Astrocyte of the cerebellum (primary cell): ENCODE data around the gene CPED1.

Experiments
- DNase-seq: peaks from one replicate; pipeline ENCODE4 v3.0.0-alpha.2; 2011; ENCODE audit warnings: low read depth
- H3K4me3 ChIP-seq: 2 replicates; pipeline ENCODE4 v1.5.1; 2011; ENCODE audit warnings: mild to moderate bottlenecking, low read depth, low read length, moderate library complexity
- in situ Hi-C: cut with HindIII; loops from 2 replicates; pipeline ENCODE4 v1.10.0; 2017; ENCODE audit warnings: low sequenced_read_pairs
- TF ChIP-seq, protein P1 (sequence below): IDR thresholded peaks from 2 replicates; pipeline ENCODE4 v1.5.1; 2012; ENCODE audit warnings: low read length, low read depth, moderate library complexity, mild to moderate bottlenecking; ENCODE audit errors: missing control alignments

Gene CPED1

DNA sequence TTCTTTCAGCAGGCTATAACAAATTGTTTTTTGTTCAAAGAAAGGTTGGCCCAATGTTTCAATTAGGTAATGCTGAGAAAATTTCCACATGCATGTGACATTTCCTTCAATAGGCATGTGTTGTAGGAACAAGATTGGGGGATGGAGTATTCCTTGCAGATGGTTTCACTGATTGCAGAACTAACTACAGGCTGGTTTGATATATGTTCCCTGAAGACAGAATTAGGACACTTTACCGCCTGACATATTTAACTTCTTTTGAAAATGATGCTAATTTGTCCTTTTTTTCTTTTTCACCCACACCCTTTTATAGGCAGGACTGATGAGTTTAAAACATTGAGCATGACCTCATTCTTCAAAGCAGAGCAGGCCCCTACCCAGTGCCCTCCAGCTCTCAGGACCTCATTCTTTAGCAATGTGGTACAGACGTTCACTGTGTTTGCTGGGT lies 163.3 kb downstream of the CPED1 start:
- TF ChIP-seq, protein P1, sequence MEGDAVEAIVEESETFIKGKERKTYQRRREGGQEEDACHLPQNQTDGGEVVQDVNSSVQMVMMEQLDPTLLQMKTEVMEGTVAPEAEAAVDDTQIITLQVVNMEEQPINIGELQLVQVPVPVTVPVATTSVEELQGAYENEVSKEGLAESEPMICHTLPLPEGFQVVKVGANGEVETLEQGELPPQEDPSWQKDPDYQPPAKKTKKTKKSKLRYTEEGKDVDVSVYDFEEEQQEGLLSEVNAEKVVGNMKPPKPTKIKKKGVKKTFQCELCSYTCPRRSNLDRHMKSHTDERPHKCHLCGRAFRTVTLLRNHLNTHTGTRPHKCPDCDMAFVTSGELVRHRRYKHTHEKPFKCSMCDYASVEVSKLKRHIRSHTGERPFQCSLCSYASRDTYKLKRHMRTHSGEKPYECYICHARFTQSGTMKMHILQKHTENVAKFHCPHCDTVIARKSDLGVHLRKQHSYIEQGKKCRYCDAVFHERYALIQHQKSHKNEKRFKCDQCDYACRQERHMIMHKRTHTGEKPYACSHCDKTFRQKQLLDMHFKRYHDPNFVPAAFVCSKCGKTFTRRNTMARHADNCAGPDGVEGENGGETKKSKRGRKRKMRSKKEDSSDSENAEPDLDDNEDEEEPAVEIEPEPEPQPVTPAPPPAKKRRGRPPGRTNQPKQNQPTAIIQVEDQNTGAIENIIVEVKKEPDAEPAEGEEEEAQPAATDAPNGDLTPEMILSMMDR = no peak
- H3K4me3 ChIP-seq = no peak overlapping the region
- in situ Hi-C loops = no loop called here
- DNase-seq = no peak

DNA sequence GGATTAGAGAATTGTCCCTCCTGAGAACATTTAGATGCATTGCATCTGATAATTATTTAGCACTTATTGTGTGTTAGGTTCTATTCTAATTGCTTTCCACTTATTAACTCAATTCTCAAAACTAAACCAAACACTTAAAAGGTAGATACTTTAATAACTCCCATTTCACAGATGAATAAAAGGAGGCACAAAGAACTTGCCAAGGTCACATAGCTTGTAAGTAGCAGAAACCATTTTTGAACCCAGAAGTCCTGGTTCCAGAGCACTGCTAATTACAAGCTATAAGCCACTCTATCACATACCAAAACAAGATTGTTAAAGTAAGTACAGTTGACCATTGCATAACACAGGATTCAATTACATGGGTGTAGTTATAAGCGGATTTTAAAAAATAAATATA lies 164.9 kb downstream of the CPED1 start:
- H3K4me3 ChIP-seq = no peak overlapping the region
- DNase-seq = no peak
- TF ChIP-seq, protein P1 = no peak
- in situ Hi-C loops = no loop called here

DNA sequence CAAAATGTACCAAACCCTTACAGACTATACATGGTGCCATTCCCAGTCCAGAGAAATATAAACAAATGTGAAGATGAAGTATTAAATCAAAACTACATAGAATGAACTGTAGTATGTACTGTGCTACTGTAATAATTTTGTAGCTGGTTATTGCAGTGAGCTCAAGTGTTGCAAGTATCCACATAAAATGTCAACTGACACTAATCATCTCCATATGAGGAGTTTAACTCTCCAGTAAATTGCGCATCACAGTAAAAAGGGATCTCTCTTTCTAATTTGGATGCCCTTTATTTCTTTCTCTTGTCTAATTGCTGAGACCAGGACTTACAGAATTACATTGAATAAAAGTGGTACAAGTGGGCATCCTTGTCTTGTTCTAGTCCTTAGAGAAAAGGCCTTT lies 165.5 kb downstream of the CPED1 start:
- H3K4me3 ChIP-seq = no peak overlapping the region
- TF ChIP-seq, protein P1 = no peak
- DNase-seq = no peak
- in situ Hi-C loops = no loop called here

DNA sequence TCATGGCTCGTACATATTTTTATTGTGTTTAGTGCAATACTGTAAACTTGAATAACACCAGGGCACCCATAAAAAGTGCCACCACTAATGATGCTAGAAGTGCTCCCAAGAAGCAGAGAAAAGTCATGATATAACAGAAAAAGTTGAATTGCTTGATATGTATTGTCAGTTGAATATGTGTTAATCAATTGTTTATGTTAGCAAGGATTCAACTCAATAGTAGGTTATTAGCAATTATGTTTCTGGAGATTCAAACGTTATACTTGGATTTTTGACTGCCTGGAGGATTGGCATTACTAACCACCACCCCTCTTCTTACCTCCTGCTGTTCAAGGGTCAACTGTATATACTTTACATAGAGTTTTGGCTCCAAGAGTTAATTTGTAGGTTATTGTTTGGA lies 168.3 kb downstream of the CPED1 start:
- in situ Hi-C loops = no loop called here
- H3K4me3 ChIP-seq = no peak overlapping the region
- TF ChIP-seq, protein P1 = no peak

DNA sequence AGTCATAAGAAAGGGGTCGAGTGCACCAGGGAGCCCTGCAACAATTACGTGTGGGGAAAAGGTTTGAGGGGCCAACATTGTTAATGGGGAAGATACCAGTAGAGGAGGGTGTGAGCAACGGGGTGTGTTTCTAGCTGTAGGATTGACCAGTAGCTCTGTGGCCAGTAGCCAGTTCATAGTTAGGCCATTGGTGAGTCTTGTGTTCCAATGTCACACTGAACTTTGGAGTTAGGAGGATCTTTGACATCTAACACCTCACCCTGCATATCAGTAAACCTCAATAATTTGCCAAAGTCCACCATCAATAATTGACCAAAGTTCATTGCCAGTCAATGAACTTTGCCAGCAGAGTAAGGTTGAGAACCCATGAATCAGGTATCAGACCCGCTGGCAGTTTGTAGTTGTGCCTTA lies 168.8 kb downstream of the CPED1 start:
- in situ Hi-C loops = no loop called here
- TF ChIP-seq, protein P1 = no peak

More for the DNA sequence above, 168.3 kb downstream of the CPED1 start:
- no peak for DNase-seq

DNA sequence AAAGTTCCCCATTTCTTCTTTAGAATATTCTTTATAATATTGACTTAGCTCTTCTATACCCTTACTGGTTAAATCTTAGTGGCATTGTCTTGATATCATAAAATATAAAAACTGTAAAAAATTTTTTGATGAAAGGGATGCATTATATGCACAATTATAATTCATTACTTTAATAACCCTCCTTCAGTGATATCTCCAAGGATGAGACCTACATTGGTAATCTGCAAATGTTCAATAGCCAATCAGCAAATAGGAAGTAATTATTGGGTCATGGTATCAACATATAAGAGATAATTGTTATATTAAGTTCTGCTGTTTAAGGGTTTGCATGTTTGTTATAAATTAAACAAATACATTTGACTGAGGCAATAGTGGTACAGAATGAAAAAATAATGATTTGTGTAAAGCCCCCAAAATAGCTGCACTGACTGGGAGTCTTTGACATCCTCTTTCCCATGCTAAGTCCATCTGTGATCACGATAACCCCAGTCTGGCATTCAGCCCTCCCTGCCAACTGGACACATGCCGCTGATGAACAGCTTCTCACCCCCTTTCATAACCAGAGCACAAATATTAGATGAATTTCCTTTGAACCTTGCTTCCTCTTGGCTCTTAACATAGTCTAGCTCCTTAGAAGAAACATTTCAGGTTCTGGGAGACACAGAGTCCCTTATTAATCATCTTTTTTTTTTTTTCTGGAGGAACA lies 169.5 kb downstream of the CPED1 start:
- TF ChIP-seq, protein P1 = no peak
- no peak for DNase-seq
- no peak overlapping the region for H3K4me3 ChIP-seq
- in situ Hi-C loops = no loop called here

More for the DNA sequence above, 168.8 kb downstream of the CPED1 start:
- DNase-seq = no peak
- H3K4me3 ChIP-seq = no peak overlapping the region
